ENCODE measurements around the gene NDUFA7.

- TF ChIP-seq EP300 (IDR thresholded peaks at IDR 0.05) (no peak), CTCF (IDR thresholded peaks at IDR 0.05) (no peak)
These were observed 15.4 kb downstream of the NDUFA7 start for GRCh38 chr19:8305798-8306197.

All from esophagus muscularis mucosa (tissue), 3 donors.